ENCODE measurements around the gene ANKRD65. TPM values are rescaled to one million over a fixed set of nuclear protein-coding genes. Genes with fewer than 3 reads are reported as not detected.
A peak's percentile ranks its signal among the peaks of the same experiment; 100 is the strongest.
"Not testable (repeated sequence)": the region's sequence is repeated elsewhere in the genome, so short reads cannot be mapped to it uniquely, and the experiment has no call there.

ANKRD65 gene
- total RNA-seq, 2 donors from 2014 or later: 33.7 to 34.9 TPM

- Histone ChIP-seq H3K27me3 (replicated peaks; ENCODE audit: insufficient read depth) (no peaks in the 10 kb centered on the region), H3K36me3 (no peaks in the 10 kb centered on the region), H3K27ac (no peak overlapping the region), H3K4me1 (replicated peaks) (peaks cover 17% of the 10 kb centered on the region), H3K9me3 (no peaks in the 10 kb centered on the region), H3K4me3 (no peak overlapping the region)
- peak; percentile 39 for DNase-seq (ENCODE audit: low spot score)
- WGBS: 30% methylated on average over 26 of the region's 26 CpGs
- peak; percentile 80 to 89 (median 84) for TF ChIP-seq CTCF (IDR thresholded peaks at IDR 0.05)
- TF ChIP-seq POLR2A (IDR thresholded peaks at IDR 0.05): no peak
- TF ChIP-seq POLR2AphosphoS5 (IDR thresholded peaks at IDR 0.05): no peak
- intact Hi-C loops (cut with DNase I): loop anchor here (5.0 kb wide), 1 partner anchor 250 kb away; no protein-coding TSS in a partner anchor
Observed at GRCh38 chr1:1371746-1372711, 49.0 kb downstream of the ANKRD65 start.

GRCh38 chr1:1371364-1371745 is 49.7 kb downstream of the ANKRD65 start:
- WGBS: 78% methylated on average over 9 of the region's 12 CpGs
- DNase-seq (ENCODE audit: low spot score): no peak
- no peak overlapping the region for H3K27ac ChIP-seq
- peaks cover 17% of the 10 kb centered on the region for H3K4me1 ChIP-seq (replicated peaks)
- no peaks in the 10 kb centered on the region for H3K36me3 ChIP-seq
- intact Hi-C loops (cut with DNase I): loop anchor here (5.0 kb wide), 1 partner anchor 249 kb away; no protein-coding TSS in a partner anchor
- no peak overlapping the region for H3K4me3 ChIP-seq
- H3K9me3 ChIP-seq: no peaks in the 10 kb centered on the region
- H3K27me3 ChIP-seq (replicated peaks; ENCODE audit: insufficient read depth): no peaks in the 10 kb centered on the region
- TF ChIP-seq CTCF (IDR thresholded peaks at IDR 0.05) (no peak), POLR2A (IDR thresholded peaks at IDR 0.05) (no peak), POLR2AphosphoS5 (IDR thresholded peaks at IDR 0.05) (no peak)

GRCh38 chr1:1370771-1371300 is 50.2 kb downstream of the ANKRD65 start:
- no peak for DNase-seq (ENCODE audit: low spot score)
- intact Hi-C loops (cut with DNase I): loop anchor here (5.0 kb wide), 1 partner anchor 249 kb away; no protein-coding TSS in a partner anchor

GRCh38 chr1:1370094-1370493 is 51.0 kb downstream of the ANKRD65 start:
- not testable (repeated sequence) for H3K36me3 ChIP-seq; DNase-seq (ENCODE audit: low spot score); H3K27ac ChIP-seq; H3K27me3 ChIP-seq (replicated peaks; ENCODE audit: insufficient read depth); H3K9me3 ChIP-seq; H3K4me3 ChIP-seq
- peaks cover 15% of the 10 kb centered on the region for H3K4me1 ChIP-seq (replicated peaks)
- intact Hi-C loops (cut with DNase I): loop anchor here (5.0 kb wide), 1 partner anchor 248 kb away; no protein-coding TSS in a partner anchor
- 95% methylated on average over 14 of the region's 14 CpGs for WGBS

More at GRCh38 chr1:1370771-1371300, 50.2 kb downstream of the ANKRD65 start:
- 86% methylated on average over 16 of the region's 16 CpGs for WGBS
- peaks cover 16% of the 10 kb centered on the region for H3K4me1 ChIP-seq (replicated peaks)
- H3K4me3 ChIP-seq: no peak overlapping the region
- no peaks in the 10 kb centered on the region for H3K36me3 ChIP-seq
- H3K27ac ChIP-seq: no peak overlapping the region
- TF ChIP-seq CTCF (IDR thresholded peaks at IDR 0.05) (no peak), POLR2A (IDR thresholded peaks at IDR 0.05) (no peak), POLR2AphosphoS5 (IDR thresholded peaks at IDR 0.05) (no peak)
- H3K9me3 ChIP-seq: no peaks in the 10 kb centered on the region
- no peaks in the 10 kb centered on the region for H3K27me3 ChIP-seq (replicated peaks; ENCODE audit: insufficient read depth)

Other genes starting within 250 kb of the ANKRD65 start
- gene TTLL10, start 247.4 kb downstream of the ANKRD65 start, total RNA-seq: 1 to 10 TPM in 1 of 2 donors, under 1 TPM in 1; 0.77 to 7.3 TPM
- 1 to 10 TPM; 3.1 to 3.5 TPM for gene TNFRSF18, start 214.7 kb downstream of the ANKRD65 start, total RNA-seq
- 1 to 10 TPM in 1 of 2 donors, under 1 TPM in 1; 0.50 to 3.0 TPM for gene TNFRSF4, start 207.1 kb downstream of the ANKRD65 start, total RNA-seq
- gene SDF4, start 189.3 kb downstream of the ANKRD65 start, total RNA-seq: 100 to 1,000 TPM; 177 to 185 TPM
- 10 to 100 TPM; 29.6 to 41.5 TPM for gene B3GALT6, start 189.0 kb downstream of the ANKRD65 start, total RNA-seq
- gene C1QTNF12, start 174.6 kb downstream of the ANKRD65 start, total RNA-seq: 1 to 10 TPM in 1 of 2 donors, not detected in 1; 3.4 TPM
- 10 to 100 TPM; 56.0 to 79.4 TPM for gene UBE2J2, start 147.4 kb downstream of the ANKRD65 start, total RNA-seq
- 10 to 100 TPM in 1 of 2 donors, 1 to 10 TPM in 1; 6.9 to 23.7 TPM for gene SCNN1D, start 140.8 kb downstream of the ANKRD65 start, total RNA-seq
- gene ACAP3, start 113.3 kb downstream of the ANKRD65 start, total RNA-seq: 10 to 100 TPM; 43.2 to 58.6 TPM
- gene PUSL1, start 112.7 kb downstream of the ANKRD65 start, total RNA-seq: 10 to 100 TPM; 30.6 to 36.9 TPM
- 100 to 1,000 TPM in 1 of 2 donors, 10 to 100 TPM in 1; 97.3 to 178 TPM for gene INTS11, start 96.6 kb downstream of the ANKRD65 start, total RNA-seq
- gene CPTP, start 96.5 kb downstream of the ANKRD65 start, total RNA-seq: 10 to 100 TPM; 35.8 to 54.0 TPM
- gene TAS1R3, start 90.0 kb downstream of the ANKRD65 start, total RNA-seq: under 1 TPM in 1 of 2 donors, not detected in 1; 0.80 TPM
- gene DVL1, start 71.9 kb downstream of the ANKRD65 start, total RNA-seq: 100 to 1,000 TPM in 1 of 2 donors, 10 to 100 TPM in 1; 70.5 to 165 TPM
- gene MXRA8, start 62.7 kb downstream of the ANKRD65 start, total RNA-seq: 100 to 1,000 TPM in 1 of 2 donors, 10 to 100 TPM in 1; 39.0 to 152 TPM
- gene AURKAIP1, start 46.1 kb downstream of the ANKRD65 start, total RNA-seq: 100 to 1,000 TPM; 152 to 161 TPM
- gene CCNL2, start 21.9 kb downstream of the ANKRD65 start, total RNA-seq: 100 to 1,000 TPM; 116 to 242 TPM
- 100 to 1,000 TPM; 143 to 174 TPM for gene MRPL20, start 14.0 kb downstream of the ANKRD65 start, total RNA-seq
- gene VWA1, start 14.4 kb upstream of the ANKRD65 start, total RNA-seq: 100 to 1,000 TPM; 191 to 227 TPM
- 1 to 10 TPM; 7.3 to 9.9 TPM for gene ATAD3C, start 28.4 kb upstream of the ANKRD65 start, total RNA-seq
- 10 to 100 TPM; 16.8 to 26.9 TPM for gene ATAD3B, start 50.5 kb upstream of the ANKRD65 start, total RNA-seq
- gene ATAD3A, start 90.9 kb upstream of the ANKRD65 start, total RNA-seq: 10 to 100 TPM; 30.0 to 32.8 TPM
- gene TMEM240, start 119.3 kb upstream of the ANKRD65 start, total RNA-seq: 1 to 10 TPM; 4.5 to 6.8 TPM
- 100 to 1,000 TPM; 173 to 203 TPM for gene SSU72, start 153.6 kb upstream of the ANKRD65 start, total RNA-seq
- 10 to 100 TPM in 1 of 2 donors, 1 to 10 TPM in 1; 3.5 to 33.3 TPM for gene FNDC10, start 178.9 kb upstream of the ANKRD65 start, total RNA-seq
- gene MIB2, start 194.2 kb upstream of the ANKRD65 start, total RNA-seq: 100 to 1,000 TPM in 1 of 2 donors, 10 to 100 TPM in 1; 60.6 to 152 TPM
- 10 to 100 TPM in 1 of 2 donors, 1 to 10 TPM in 1; 4.4 to 55.4 TPM for gene MMP23B, start 210.9 kb upstream of the ANKRD65 start, total RNA-seq
- 10 to 100 TPM; 15.0 to 31.2 TPM for gene CDK11B, start 237.7 kb upstream of the ANKRD65 start, total RNA-seq